HCT116 (cell line): ENCODE data around the gene TOB2. TPM values are rescaled to one million over a fixed set of nuclear protein-coding genes. Genes with fewer than 3 reads are reported as not detected.

Experiments
- ATAC-seq: fragments of 200-7000 bp; cut with Tn5 transposase; 2 replicates; pipeline ENCODE4 v1.9.1; 2020; ENCODE audit warnings: mild to moderate bottlenecking, moderate library complexity
- BruUV-seq: library from RNA; stranded (reverse); fragments of 400-500 nt; replicated peaks from 2 replicates; lab custom pipeline; 2021; lab: Mats Ljungman, UMichigan
- CTCF ChIA-PET: fragments of 300-600 bp; sonication (Branson Sonifier 250); formaldehyde crosslinking; loops from one replicate; lab custom pipeline; 2021; ENCODE audit warnings: antibody characterized with exemption; lab: Charles Lee
- POLR2A ChIA-PET: fragments of 300-600, 350-600 bp; sonication (Branson Sonifier 250); formaldehyde crosslinking; loops from one replicate; lab custom pipeline; 2021; ENCODE audit warnings: antibody characterized with exemption; lab: Charles Lee
- RAD21 ChIA-PET, 2 experiments: fragments of 300-600 bp; sonication (Branson Sonifier 250); formaldehyde crosslinking; loops; one replicate each; lab custom pipeline; 2023; ENCODE audit warnings: low total read pairs in 2 of 2; ENCODE audit not compliant: uncharacterized antibody in 2 of 2, unreplicated experiment in 2 of 2, low non-redundant PET in 1 of 2; lab: Charles Lee
- DNase-seq: peaks from one replicate; pipeline ENCODE4 v3.0.0-alpha.2; 2010; ENCODE audit warnings: low read depth, low spot score
- H2AFZ ChIP-seq: fragments of 200-600 bp; shearing (Covaris generic), sonication (generic); 2 replicates; pipeline ENCODE4 v1.6.1; 2017; ENCODE audit warnings: low read depth, mixed run types, mixed read lengths, antibody characterized with exemption, low read length; ENCODE audit not compliant: poor library complexity, severe bottlenecking
- H3K27ac ChIP-seq: 2 replicates; pipeline ENCODE4 v1.5.1; 2012; ENCODE audit warnings: low read depth, low read length
- H3K27me3 ChIP-seq: fragments of 200-600 bp; sonication (generic); 2 replicates; pipeline ENCODE4 v1.6.1; 2016; ENCODE audit warnings: mixed run types, low read length, mixed read lengths; ENCODE audit not compliant: insufficient read depth
- H3K36me3 ChIP-seq, 2 experiments: fragments of 200-500 bp in 1 of 2; fragments of 200-600 bp in 1 of 2; sonication (Bioruptor generic) in 1 of 2; sonication (generic) in 1 of 2; 2 replicates each; pipeline versions ENCODE4 v1.5.1 to v1.6.1; 2014 to 2016; ENCODE audit warnings: low read length in 2 of 2, inconsistent platforms in 1 of 2, mixed read lengths in 1 of 2, mixed run types in 1 of 2; ENCODE audit not compliant: insufficient read depth in 2 of 2, control insufficient read depth in 1 of 2
- H3K4me1 ChIP-seq, 2 experiments: fragments of 200-600 bp in 1 of 2; sonication (generic) in 1 of 2; 2 replicates each; pipeline versions ENCODE4 v1.5.1 to v1.6.1; 2012 to 2017; ENCODE audit warnings: low read length in 2 of 2, inconsistent platforms in 1 of 2, mild to moderate bottlenecking in 1 of 2, mixed read lengths in 1 of 2, mixed run types in 1 of 2, moderate library complexity in 1 of 2; ENCODE audit not compliant: insufficient read depth in 2 of 2, control insufficient read depth in 1 of 2
- H3K4me2 ChIP-seq: fragments of 200-600 bp; sonication (generic); 2 replicates; pipeline ENCODE4 v1.6.1; 2017; ENCODE audit warnings: mixed run types, low read length, mixed read lengths
- H3K4me3 ChIP-seq, 2 experiments: fragments of 200-600 bp in 1 of 2; sonication (generic) in 1 of 2; replicated peaks in 1 of 2; 2 replicates each; pipeline ENCODE4 v1.5.1; 2011 to 2016; ENCODE audit warnings: low read length in 2 of 2, control low read depth in 1 of 2, low read depth in 1 of 2, mild to moderate bottlenecking in 1 of 2, mixed read lengths in 1 of 2, mixed run types in 1 of 2
- H3K79me2 ChIP-seq: fragments of 200-600 bp; sonication (generic); 2 replicates; pipeline ENCODE4 v1.6.1; 2017; ENCODE audit warnings: mild to moderate bottlenecking, mixed run types, low read length, moderate library complexity, mixed read lengths; ENCODE audit not compliant: insufficient read depth
- H3K9ac ChIP-seq: fragments of 200-600 bp; sonication (generic); 2 replicates; pipeline ENCODE4 v1.6.1; 2016; ENCODE audit warnings: low read length, mixed read lengths
- H3K9me2 ChIP-seq: fragments of 200-600 bp; sonication (generic), shearing (Covaris generic); 2 replicates; pipeline ENCODE4 v1.6.1; 2017; ENCODE audit warnings: mixed run types, mild to moderate bottlenecking, moderate library complexity; ENCODE audit not compliant: insufficient read depth
- H3K9me3 ChIP-seq, 2 experiments: fragments of 200-500 bp in 1 of 2; fragments of 200-600 bp in 1 of 2; sonication (Bioruptor generic) in 1 of 2; sonication (generic) in 1 of 2; 2 replicates each; pipeline ENCODE4 v1.6.1; 2014 to 2017; ENCODE audit warnings: low read length in 2 of 2, mixed read lengths in 2 of 2, inconsistent platforms in 1 of 2, low read depth in 1 of 2, mild to moderate bottlenecking in 1 of 2, mixed run types in 1 of 2, moderate library complexity in 1 of 2; ENCODE audit not compliant: control insufficient read depth in 1 of 2, insufficient read depth in 1 of 2
- H4K20me1 ChIP-seq: fragments of 200-600 bp; sonication (generic), shearing (Covaris generic); 2 replicates; pipeline ENCODE4 v1.6.1; 2017; ENCODE audit warnings: mixed run types, mild to moderate bottlenecking, moderate library complexity; ENCODE audit not compliant: insufficient read depth
- EGR1 ChIP-seq: IDR thresholded peaks from 2 replicates; pipeline ENCODE4 v1.6.1; 2012; ENCODE audit warnings: low read depth
- ELF1 ChIP-seq: IDR thresholded peaks from 2 replicates; pipeline ENCODE4 v1.6.1; 2012; ENCODE audit warnings: low read depth, borderline replicate concordance
- EZH2 ChIP-seq: fragments of 200-600 bp; sonication (generic); IDR thresholded peaks from 2 replicates; pipeline ENCODE4 v1.6.1; 2017; ENCODE audit warnings: antibody characterized with exemption, mixed run types
- POLR2A ChIP-seq: IDR thresholded peaks from 2 replicates; pipeline ENCODE4 v1.7.0; 2011; ENCODE audit warnings: borderline replicate concordance; ENCODE audit not compliant: insufficient read depth, insufficient read length; ENCODE audit errors: extremely low read depth
- SIN3A ChIP-seq: IDR thresholded peaks from 2 replicates; pipeline ENCODE4 v1.6.1; 2012; ENCODE audit warnings: low read depth
- SP1 ChIP-seq: IDR thresholded peaks from 2 replicates; pipeline ENCODE4 v1.6.1; 2012; ENCODE audit warnings: low read depth
- ZFX ChIP-seq: fragments of 450-650 bp; IDR thresholded peaks from 2 replicates; pipeline ENCODE4 v1.6.1; 2017
- intact Hi-C: fragments of 100-400 bp; cut with micrococcal nuclease; formaldehyde crosslinking; loops from 2 replicates; pipeline ENCODE4 v1.10.0; 2022
- total RNA-seq: library from RNA; stranded (reverse); gene quantifications from one replicate; pipeline ENCODE4 v1.2.1, GENCODE V29; 2021; ENCODE audit not compliant: unreplicated experiment
- TF ChIP-seq, protein P1 (sequence below), 3 experiments: fragments of 200-600 bp in 1 of 3; sonication (generic) in 1 of 3; IDR thresholded peaks in 2 of 3; conservative IDR thresholded peaks in 1 of 3; 2 replicates each; pipeline ENCODE4 v1.5.1; 2012 to 2017; ENCODE audit warnings: low read depth in 2 of 3, low read length in 2 of 3, antibody characterized with exemption in 1 of 3, borderline replicate concordance in 1 of 3, control low read depth in 1 of 3, mild to moderate bottlenecking in 1 of 3, mixed read lengths in 1 of 3, mixed run types in 1 of 3, moderate library complexity in 1 of 3; ENCODE audit not compliant: insufficient read depth in 1 of 3
- TF ChIP-seq, protein P2 (sequence below): IDR thresholded peaks from 2 replicates; pipeline ENCODE4 v1.6.1; 2012

Gene TOB2
- total RNA-seq, 1 experiment from 2014 or later = 55.2 TPM

DNA sequence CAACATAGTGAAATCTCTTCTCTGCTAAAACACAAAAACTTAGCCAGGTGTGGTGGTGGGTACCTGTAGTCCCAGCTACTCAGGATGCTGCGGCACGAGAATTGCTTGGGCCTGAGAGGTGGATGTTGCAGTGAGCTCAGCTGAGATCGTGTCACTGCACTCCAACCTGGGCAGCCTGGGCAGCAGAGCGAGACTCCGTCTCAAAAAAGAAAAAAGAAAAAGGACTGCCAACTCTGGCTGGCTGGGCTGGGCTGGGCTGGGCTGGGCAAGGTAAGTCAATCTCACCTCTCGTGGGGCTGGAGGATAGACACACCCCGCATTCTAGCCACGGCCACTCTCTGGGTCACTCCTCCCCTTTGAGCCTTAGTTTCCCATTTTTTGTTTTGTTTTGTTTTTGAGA is 37.9 kb downstream of the TOB2 start:
- ChIA-PET RAD21 (no interaction called here), CTCF (interaction anchor here (0.6 to 1.1 kb wide), 2 partner anchors 9 to 109 kb away, joined by 3 read pairs; no protein-coding TSS in a partner anchor), POLR2A (no interaction called here)
- Histone ChIP-seq H3K9me2 (no peaks in the 10 kb centered on the region), H2AFZ (no peak overlapping the region), H3K79me2 (peaks cover 6% of the 10 kb centered on the region; the same call in 1 of the 2 replicates), H3K36me3 (no peaks in the 10 kb centered on the region), H3K4me2 (no peak overlapping the region), H3K27me3 (no peaks in the 10 kb centered on the region), H4K20me1 (no peaks in the 10 kb centered on the region), H3K27ac (no peak overlapping the region), H3K4me3 (no peak overlapping the region), H3K4me1 (peaks cover 7 to 26% of the 10 kb centered on the region in 2 experiments), H3K9ac (no peak overlapping the region), H3K9me3 (no peaks in the 10 kb centered on the region)
- BruUV-seq = no TSS peak
- intact Hi-C loops = no loop called here
- ATAC-seq (no peak), DNase-seq (no peak)
- TF ChIP-seq, protein P1, sequence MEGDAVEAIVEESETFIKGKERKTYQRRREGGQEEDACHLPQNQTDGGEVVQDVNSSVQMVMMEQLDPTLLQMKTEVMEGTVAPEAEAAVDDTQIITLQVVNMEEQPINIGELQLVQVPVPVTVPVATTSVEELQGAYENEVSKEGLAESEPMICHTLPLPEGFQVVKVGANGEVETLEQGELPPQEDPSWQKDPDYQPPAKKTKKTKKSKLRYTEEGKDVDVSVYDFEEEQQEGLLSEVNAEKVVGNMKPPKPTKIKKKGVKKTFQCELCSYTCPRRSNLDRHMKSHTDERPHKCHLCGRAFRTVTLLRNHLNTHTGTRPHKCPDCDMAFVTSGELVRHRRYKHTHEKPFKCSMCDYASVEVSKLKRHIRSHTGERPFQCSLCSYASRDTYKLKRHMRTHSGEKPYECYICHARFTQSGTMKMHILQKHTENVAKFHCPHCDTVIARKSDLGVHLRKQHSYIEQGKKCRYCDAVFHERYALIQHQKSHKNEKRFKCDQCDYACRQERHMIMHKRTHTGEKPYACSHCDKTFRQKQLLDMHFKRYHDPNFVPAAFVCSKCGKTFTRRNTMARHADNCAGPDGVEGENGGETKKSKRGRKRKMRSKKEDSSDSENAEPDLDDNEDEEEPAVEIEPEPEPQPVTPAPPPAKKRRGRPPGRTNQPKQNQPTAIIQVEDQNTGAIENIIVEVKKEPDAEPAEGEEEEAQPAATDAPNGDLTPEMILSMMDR (IDR thresholded peaks at IDR 0.05 in 2 of 3, conservative IDR thresholded peaks at IDR 0.05 in 1 of 3; ENCODE audit: borderline replicate concordance in 1 of 3, insufficient read depth in 1 of 3, low read depth in 2 of 3, low read length in 2 of 3) = no peak
- no peak for TF ChIP-seq SIN3A
- no peak for TF ChIP-seq POLR2A

DNA sequence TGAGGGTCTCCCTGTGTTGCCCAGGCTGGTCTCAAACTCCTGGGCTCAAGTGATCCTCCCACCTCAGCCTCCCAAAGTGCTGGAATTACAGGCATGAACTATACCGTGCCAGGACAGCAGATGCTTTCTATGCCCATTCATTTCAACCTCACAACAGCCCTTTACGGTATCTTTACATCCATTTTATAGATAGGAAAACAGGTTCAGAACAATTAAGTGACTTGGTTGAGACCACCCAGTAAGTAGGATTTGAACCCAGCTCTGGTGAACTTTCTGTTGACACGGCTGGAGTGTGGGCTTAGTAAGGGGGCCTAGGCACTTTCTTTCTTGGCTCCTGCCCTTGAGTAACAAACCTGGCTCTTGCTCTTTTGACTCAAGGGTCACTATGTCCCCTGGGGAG is 39.2 kb downstream of the TOB2 start:
- TF ChIP-seq SIN3A = no peak
- no peak for TF ChIP-seq ELF1
- TF ChIP-seq, protein P2, sequence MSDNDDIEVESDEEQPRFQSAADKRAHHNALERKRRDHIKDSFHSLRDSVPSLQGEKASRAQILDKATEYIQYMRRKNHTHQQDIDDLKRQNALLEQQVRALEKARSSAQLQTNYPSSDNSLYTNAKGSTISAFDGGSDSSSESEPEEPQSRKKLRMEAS = no peak
- no peak for TF ChIP-seq EGR1
- no peak for TF ChIP-seq SP1
- no peak for TF ChIP-seq EZH2
- no peak for TF ChIP-seq ZFX
- ChIA-PET POLR2A (interaction anchor here (0.6 kb wide), 1 partner anchor 182 kb away, joined by 3 read pairs; the partner anchor contains the start of gene PMM1), RAD21 (no interaction called here), CTCF (interaction anchor here (0.7 kb wide), 1 partner anchor 11 kb away, joined by 4 read pairs; no protein-coding TSS in a partner anchor)
- peaks cover 4 to 21% of the 10 kb centered on the region in 2 experiments for H3K4me1 ChIP-seq
- H3K36me3 ChIP-seq = no peaks in the 10 kb centered on the region
- no peak overlapping the region for H3K4me2 ChIP-seq
- ATAC-seq = no peak
- no peaks in the 10 kb centered on the region for H3K79me2 ChIP-seq
- H4K20me1 ChIP-seq = no peaks in the 10 kb centered on the region
- intact Hi-C loops = no loop called here
- BruUV-seq = no TSS peak
- H3K4me3 ChIP-seq = no peak overlapping the region
- no peaks in the 10 kb centered on the region for H3K27me3 ChIP-seq
- H3K9ac ChIP-seq = no peak overlapping the region
- DNase-seq = no peak
- no peaks in the 10 kb centered on the region for H3K9me2 ChIP-seq
- no peaks in the 10 kb centered on the region for H3K9me3 ChIP-seq
- no peak overlapping the region for H3K27ac ChIP-seq
- no peak overlapping the region for H2AFZ ChIP-seq
